Brain microvascular endothelial cell (primary cell): Measurements from ENCODE around the gene NEU2.

ENCODE experiments used
- DNase-seq: peaks from one replicate; pipeline ENCODE4 v3.0.0-alpha.2; 2020
- H3K27ac ChIP-seq: fragments of 250-450 bp; sonication (Bioruptor Pico); 2 replicates; pipeline ENCODE4 v1.5.1; 2020; ENCODE audit warnings: mild to moderate bottlenecking, moderate library complexity
- H3K27me3 ChIP-seq: fragments of 250-450 bp; sonication (Bioruptor Pico); replicated peaks from 2 replicates; pipeline ENCODE4 v1.5.1; 2020; ENCODE audit warnings: mild to moderate bottlenecking
- H3K36me3 ChIP-seq: fragments of 250-450 bp; sonication (Bioruptor Pico); replicated peaks from 2 replicates; pipeline ENCODE4 v1.5.1; 2020; ENCODE audit warnings: mild to moderate bottlenecking
- H3K4me3 ChIP-seq: 2 replicates; pipeline ENCODE4 v1.5.1; 2011; ENCODE audit warnings: low read depth, mild to moderate bottlenecking, control low read depth, low read length, moderate library complexity
- in situ Hi-C: cut with HindIII; loops from 2 replicates; pipeline ENCODE4 v1.10.0; 2017; ENCODE audit warnings: low sequenced_read_pairs, low pct_ligation_motif_present
- TF ChIP-seq, protein P1 (sequence below): IDR thresholded peaks from 2 replicates; pipeline ENCODE4 v1.5.1; 2011; ENCODE audit warnings: low read depth, mild to moderate bottlenecking, moderate library complexity, low read length, control low read depth, inconsistent platforms; ENCODE audit errors: missing control alignments

The NEU2 gene

DNA sequence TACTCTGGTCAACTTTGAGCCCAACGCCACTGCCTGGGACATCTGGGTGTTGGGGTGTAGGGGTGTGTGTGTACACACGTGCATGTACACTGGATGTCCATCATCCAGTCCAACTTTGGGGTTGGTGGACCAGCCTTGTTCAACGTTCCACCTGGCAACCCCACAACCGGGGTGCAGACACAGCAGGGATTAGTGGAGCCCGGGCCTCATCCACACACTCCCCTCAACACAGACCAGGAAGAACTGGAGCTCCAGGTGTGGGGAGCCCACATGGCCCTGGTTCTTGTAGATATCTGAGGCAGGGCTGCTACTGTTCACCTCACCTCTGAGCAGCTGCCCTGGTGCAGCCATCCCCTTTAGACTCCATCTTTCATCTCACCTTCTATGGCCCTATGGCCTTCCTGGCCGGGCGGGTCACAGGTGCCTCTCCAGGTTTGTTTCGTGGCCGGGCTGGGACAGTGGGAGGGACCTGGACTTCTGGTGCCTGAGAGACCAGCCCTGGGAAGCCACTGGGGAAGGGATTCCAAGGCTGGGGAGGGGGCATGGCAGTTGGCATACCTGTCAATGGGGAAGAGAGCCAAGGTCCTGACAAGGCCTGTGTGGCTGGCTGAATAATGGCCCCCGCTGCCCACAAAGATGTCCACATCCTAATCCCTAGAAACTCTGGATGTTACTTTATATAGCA is 7.5 kb downstream of the NEU2 start:
- in situ Hi-C loops, result no loop called here
- H3K27me3 ChIP-seq, result no peaks in the 10 kb centered on the region
- DNase-seq, result no peak
- H3K36me3 ChIP-seq, result no peaks in the 10 kb centered on the region
- no peak overlapping the region for H3K4me3 ChIP-seq
- TF ChIP-seq, protein P1, sequence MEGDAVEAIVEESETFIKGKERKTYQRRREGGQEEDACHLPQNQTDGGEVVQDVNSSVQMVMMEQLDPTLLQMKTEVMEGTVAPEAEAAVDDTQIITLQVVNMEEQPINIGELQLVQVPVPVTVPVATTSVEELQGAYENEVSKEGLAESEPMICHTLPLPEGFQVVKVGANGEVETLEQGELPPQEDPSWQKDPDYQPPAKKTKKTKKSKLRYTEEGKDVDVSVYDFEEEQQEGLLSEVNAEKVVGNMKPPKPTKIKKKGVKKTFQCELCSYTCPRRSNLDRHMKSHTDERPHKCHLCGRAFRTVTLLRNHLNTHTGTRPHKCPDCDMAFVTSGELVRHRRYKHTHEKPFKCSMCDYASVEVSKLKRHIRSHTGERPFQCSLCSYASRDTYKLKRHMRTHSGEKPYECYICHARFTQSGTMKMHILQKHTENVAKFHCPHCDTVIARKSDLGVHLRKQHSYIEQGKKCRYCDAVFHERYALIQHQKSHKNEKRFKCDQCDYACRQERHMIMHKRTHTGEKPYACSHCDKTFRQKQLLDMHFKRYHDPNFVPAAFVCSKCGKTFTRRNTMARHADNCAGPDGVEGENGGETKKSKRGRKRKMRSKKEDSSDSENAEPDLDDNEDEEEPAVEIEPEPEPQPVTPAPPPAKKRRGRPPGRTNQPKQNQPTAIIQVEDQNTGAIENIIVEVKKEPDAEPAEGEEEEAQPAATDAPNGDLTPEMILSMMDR, result no peak
- no peak overlapping the region for H3K27ac ChIP-seq

DNA sequence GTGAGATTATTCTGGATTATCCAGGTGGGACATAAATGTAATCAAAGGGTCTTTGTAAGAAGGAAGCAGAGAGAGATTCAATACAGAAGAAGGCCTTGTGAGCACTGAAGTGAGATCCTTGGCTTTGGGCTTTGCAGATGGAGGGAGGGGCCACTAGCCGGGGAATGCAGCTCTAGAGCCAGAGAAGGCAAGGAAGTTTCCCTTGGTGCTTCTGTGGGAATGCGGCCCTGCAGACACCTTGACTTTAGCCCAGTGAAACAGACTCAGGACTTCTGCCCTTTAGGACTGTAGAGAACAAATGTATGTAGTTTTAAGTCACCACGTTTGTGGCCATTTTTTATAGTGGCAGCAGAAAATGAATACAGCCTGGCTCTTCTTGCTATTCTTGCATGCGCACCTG is 8.1 kb downstream of the NEU2 start:
- H3K27ac ChIP-seq, result no peak overlapping the region
- DNase-seq, result no peak
- no peaks in the 10 kb centered on the region for H3K27me3 ChIP-seq
- TF ChIP-seq, protein P1, result no peak
- in situ Hi-C loops, result no loop called here
- no peaks in the 10 kb centered on the region for H3K36me3 ChIP-seq
- H3K4me3 ChIP-seq, result no peak overlapping the region

DNA sequence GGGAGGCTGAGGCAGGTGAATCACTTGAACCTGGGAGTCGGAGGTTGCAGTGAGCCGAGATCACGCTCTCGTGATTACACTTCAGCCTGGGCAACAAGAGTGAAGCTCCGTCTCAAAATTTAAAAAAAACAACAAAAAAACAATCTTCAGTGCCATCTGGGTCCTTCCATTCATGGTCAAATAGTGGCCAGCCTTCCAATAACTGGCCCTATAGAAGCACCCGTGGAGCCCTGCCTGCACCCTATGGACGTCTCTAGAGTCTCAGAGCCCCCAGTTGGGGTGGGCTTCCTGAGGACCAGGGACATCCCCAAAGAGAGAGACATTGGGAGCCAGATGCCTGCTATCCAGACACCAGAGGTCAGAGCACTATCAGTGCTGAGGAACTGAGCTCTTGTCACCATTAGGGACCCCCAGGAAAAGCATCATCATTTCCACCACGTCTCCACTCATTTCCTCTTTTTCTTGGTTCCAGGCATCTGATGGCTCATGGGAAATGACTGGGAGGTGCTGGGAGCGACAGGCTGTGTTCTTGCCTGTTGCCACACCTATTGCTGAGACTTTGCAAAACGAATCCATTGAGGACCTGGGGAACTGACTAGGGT is 9.4 kb downstream of the NEU2 start:
- H3K27ac ChIP-seq, result no peak overlapping the region
- DNase-seq, result no peak
- H3K27me3 ChIP-seq, result no peaks in the 10 kb centered on the region
- in situ Hi-C loops, result no loop called here
- no peak overlapping the region for H3K4me3 ChIP-seq
- TF ChIP-seq, protein P1, result no peak
- no peaks in the 10 kb centered on the region for H3K36me3 ChIP-seq

DNA sequence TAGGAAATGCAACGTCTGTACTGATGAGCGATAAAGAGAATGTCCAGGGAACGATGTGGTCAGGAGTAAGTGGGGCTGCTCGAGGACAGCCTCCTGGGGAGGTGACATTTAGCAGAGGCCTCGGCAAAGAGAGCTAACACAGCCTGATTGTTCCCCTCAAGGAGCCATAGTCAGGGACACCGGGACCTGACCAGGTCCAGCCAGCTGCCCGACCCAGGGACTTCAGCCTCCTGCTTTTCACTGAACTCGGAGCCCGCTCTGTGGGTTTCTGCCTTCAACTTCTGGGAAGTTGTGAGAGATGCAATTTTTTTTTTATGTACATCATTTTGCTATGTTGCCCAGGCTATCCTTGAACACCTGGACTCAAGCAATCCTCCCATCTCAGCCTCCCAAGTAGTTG is 10.1 kb downstream of the NEU2 start:
- Histone ChIP-seq H3K27ac (no peak overlapping the region), H3K4me3 (no peak overlapping the region), H3K27me3 (no peaks in the 10 kb centered on the region), H3K36me3 (no peaks in the 10 kb centered on the region)
- in situ Hi-C loops, result no loop called here
- DNase-seq, result no peak
- TF ChIP-seq, protein P1, result no peak

DNA sequence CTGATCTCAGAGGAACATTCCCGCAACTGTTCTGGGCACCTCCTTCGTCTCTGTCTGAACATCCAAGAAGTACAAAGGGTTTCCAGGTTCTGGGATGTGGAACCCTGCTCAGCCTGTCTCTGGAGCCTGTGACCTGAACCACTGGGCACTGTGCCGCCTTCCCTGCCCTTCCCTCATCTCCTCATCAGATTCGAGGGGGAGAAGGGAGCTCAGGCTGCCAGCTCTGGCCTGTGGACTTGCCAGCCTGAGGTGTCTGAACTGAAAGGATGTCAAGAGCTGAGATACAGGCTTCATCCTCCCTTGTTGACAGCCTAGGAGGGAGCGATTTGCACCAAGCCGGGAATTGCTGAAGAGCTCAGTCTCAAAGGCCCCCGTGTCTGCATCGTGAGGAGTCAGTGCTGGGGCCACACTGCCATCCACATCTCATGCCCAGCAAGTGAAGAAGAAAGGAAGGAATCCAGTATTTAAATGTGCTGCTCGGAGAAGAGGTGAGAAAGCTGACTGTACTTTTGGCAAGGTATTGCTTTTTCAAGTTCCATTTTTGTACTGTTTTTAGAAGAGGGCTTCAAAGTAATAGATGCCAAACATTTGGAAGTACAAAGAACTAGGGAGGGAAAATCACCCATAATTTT is 12.6 kb downstream of the NEU2 start:
- Histone ChIP-seq H3K27me3 (no peaks in the 10 kb centered on the region), H3K36me3 (no peaks in the 10 kb centered on the region), H3K27ac (no peak overlapping the region), H3K4me3 (no peak overlapping the region)
- no peak for DNase-seq
- in situ Hi-C loops, result no loop called here
- TF ChIP-seq, protein P1, result no peak
